HS-5 (cell line): ENCODE measurements around the gene LRIG1.

Source experiments
- DNase-seq: peaks from one replicate; pipeline ENCODE4 v3.0.0-alpha.2; 2012; ENCODE audit warnings: low read depth

Gene LRIG1

GRCh38 chr3:66386011-66386924, 114.6 kb downstream of the LRIG1 start:
- DNase-seq: no peak

- DNase-seq: no peak
These were observed 115.8 kb downstream of the LRIG1 start for GRCh38 chr3:66385066-66385465.

DNA sequence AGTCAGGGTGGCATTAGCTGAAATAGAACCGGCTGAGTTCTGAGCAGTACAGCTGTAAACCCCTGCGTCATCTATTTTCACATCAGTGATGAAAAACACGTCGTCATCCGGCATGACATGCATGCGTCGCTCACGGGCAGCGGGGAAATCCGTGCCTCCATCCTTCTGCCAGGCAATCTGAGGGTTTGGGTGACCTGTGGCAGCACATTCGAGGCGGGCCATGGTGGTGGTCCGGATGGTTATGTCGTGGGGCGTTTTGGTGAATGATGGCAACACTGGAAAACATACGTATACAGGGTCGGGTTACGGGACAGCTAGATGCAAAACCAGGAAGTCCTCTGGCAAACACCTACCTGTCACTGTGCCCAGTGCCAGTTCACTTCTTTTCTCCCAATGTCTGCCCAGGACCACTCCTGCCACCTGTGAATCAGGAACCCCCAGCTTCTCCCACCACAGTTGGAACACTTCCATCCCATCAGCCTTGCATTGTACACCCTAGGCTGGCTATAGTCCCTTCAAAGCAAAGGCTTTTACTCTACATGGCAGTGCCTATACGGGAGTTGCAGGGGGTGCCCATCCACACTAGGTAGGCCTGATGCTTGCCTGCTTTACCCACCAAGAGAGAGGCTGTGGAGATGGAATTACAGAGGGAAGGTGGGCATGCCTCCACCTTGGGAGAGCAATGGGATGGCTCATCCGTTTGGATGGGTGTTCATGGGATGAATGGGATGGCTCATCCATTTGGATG, 116.7 kb downstream of the LRIG1 start:
- no peak for DNase-seq

- DNase-seq: no peak
These were observed 117.8 kb downstream of the LRIG1 start for GRCh38 chr3:66383023-66383422.

DNA sequence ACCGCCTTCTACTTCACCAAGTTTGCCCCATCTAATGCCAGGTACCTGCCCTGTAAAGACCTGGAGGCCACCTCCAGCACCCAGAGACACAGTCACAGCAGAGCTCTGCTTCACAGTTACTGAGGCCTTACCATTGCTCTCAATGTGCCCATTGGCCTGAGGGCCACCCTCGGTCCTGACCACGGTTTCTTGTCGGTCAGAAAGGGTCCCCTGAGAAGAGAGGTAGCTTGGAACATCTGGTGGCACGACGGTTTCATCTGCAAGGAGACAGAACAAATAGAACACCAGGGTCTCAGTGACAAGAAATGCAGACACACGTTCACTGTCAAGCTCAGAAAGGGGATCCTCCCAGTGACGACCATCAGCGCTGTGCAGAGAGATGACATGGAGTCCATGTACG, 118.7 kb downstream of the LRIG1 start:
- no peak for DNase-seq

DNA sequence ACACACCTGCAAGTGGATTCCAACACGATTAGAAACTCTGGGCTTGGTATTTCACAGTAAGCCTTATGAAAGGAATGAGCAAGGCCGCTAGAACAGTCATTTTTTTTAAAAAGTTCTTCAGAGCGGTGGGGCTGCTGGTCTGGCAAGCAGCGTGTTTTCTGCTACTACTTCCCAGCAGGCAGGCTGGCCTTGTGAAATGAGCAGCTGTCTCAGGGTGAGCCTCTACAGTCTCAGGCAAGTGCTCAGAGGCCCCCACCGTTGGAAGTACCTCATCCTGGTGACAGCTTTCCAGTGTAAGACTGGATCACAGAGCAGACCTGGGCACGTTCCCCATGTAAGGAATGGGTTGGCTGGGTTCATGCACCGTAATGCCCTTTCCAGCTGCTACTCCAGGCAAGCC, 119.2 kb downstream of the LRIG1 start:
- DNase-seq: no peak

DNA sequence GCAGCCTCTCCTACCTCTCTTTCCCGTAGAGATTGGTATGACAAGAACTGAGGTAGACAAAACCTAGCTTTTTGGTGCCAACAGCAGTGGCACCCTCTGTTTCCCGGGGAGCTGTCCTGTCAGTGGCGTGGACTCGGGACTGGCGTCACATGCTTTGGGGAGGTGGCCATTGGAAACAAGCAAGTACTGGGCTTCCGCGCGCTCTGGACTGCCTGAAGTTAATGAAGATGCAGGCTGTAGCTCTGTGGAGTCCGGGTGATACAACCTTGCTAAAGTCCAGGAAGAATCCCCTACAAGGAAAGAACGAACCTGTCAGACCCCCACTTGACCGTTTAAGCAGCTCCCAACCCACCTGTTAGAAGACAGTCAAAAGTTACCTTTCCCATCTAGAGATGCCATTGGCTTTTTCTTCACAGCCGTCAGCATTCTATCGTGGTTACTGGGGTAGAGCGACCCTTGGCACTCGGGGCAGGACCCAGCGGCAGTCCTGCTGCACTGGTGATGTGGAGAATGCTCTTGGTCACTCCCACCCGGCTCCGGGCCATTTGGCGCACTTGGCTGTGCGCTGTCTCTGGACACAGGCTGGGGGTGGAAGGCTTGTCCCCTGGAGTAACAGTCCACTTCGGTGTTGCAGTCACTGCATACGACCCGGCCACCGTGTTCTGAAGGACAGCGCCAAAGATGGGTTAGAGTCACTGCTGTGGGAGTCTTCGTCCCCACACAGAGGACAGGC, 120.5 kb downstream of the LRIG1 start:
- DNase-seq: no peak

GRCh38 chr3:66379565-66379964, 121.3 kb downstream of the LRIG1 start:
- no peak for DNase-seq

- no peak for DNase-seq
These were observed 122.6 kb downstream of the LRIG1 start for GRCh38 chr3:66378256-66378655.

GRCh38 chr3:66377800-66378199, 123.0 kb downstream of the LRIG1 start:
- DNase-seq: no peak

GRCh38 chr3:66376568-66376967, 124.3 kb downstream of the LRIG1 start:
- DNase-seq: peak; percentile 52

- DNase-seq: no peak
These were observed 128.0 kb downstream of the LRIG1 start for GRCh38 chr3:66372681-66373350.

GRCh38 chr3:66371432-66371831, 129.4 kb downstream of the LRIG1 start:
- DNase-seq: no peak

DNA sequence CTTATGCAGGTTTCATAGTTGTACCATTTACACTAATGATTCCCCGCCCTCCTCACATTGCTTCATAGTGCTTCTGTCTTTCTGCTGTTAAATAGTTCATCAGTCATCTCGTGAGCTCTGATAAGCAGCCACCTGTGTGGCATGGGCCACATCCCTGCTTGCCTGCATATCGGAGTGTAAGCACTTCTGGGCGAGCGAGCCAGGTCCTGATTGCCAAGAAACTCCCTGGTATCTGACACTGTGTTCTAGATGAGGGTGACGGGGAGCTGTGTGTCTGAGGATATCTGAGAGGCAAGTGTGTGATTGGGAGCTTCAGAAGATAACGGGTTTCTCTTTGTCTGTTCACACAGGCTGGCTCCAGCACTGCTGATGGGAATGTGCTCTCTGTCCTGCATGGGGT, 130.6 kb downstream of the LRIG1 start:
- no peak for DNase-seq

DNA sequence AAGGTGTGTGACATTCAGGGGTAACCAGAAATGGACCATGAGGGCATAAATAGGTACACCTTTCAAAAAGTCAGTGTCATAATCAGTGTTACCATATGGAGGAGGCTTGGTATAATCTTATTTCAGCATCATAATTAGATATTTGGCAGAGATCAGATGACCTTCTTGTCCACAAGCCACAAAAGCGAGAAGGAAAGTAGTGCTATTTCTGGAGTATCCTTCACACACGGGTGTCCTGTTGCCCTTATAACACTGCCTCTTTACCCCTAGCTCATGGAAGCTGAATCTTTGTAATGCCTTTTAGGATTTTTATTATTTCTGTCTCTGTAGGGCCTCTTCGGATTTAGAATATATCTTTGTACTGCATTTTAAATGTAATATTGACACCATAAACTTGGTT, 132.8 kb downstream of the LRIG1 start:
- no peak for DNase-seq

GRCh38 chr3:66366747-66367146, 134.1 kb downstream of the LRIG1 start:
- DNase-seq: no peak

- DNase-seq: no peak
These were observed 135.7 kb downstream of the LRIG1 start for GRCh38 chr3:66365080-66365479.

DNA sequence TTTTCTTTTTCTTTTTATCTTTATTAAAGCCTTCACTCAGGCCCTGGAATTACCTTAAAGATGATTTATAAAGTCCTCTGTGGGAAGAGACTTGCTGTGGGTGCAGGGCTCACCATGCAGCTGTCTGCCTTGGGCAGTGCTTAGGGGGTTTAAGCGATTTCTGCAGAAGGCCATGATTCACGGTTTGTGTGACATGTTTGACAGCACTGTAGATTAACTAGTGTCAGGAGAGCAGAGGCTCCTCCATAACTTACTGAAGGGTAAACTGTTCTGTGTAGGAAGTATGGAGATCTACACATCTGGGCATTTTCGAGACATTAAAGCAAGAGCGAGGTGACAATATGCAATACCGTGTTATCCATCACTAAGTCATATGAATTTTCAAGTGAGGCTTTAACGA, 137.7 kb downstream of the LRIG1 start:
- DNase-seq: no peak

DNA sequence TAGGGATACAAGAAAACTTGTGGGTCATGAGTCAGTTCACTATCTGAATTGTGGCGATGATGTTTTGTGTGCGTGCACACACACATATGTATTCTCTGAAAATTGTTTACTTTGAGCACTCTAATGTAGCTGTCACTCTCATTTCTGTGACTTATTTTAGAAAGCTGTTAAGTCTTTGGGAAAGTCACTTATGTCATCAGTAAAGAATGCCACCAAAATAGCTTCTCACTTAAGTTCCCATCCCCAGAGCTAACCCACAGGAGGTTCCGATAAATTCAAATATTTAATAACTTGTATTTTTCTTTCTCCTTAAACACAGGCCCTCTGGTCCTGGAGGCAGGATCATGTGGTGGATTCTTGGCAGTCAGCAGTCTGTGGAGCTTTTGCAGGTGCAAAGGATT, 138.3 kb downstream of the LRIG1 start:
- DNase-seq: peak; percentile 5

DNA sequence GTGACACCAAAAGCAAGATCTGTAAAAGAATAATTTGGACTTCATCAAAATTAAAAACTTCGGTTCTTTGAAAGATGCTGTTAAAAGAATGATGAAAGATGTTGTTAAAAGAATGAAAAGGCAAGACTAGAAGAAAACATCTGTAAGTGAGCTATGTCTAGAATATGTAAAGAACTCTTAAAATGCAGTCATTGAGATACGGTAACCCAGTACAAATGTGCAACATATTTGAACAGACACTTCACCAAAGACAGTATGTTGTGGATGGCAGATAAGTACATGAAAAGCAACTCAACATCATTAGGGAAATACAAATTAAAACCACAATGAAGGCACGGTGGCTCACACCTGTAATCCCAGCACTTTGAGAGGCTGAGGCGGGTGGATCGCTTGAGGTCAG, 139.5 kb downstream of the LRIG1 start:
- DNase-seq: no peak

- no peak for DNase-seq
These were observed 144.8 kb downstream of the LRIG1 start for GRCh38 chr3:66355997-66356396.

DNA sequence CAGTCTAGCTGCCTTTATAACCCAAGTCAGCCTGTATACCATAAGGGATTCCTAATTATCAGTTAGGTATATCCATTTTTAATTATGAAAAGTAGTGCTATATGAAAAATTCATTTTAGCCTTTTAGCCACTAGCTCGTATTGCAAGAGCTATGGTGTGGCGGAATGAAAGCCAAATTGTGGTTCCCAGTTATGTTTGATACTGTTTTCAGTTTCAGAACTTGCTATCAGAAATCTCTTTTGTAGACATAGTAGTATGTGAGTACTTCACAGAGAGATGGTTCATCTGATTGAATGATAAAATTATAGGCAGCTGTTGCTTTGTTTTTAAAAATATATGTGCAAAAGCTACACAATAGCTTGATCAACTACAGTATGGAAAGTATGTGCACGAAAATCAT, 145.4 kb downstream of the LRIG1 start:
- DNase-seq: no peak
